ENCODE measurements around the gene CNBP.
A peak's percentile ranks its signal among the peaks of the same experiment; 100 is the strongest.

CNBP gene

GRCh38 chr3:129130291-129130813, 53.3 kb downstream of the CNBP start:
- H3K4me3 ChIP-seq (ENCODE audit: control insufficient read depth, low read depth, low read length) = no peak overlapping the region
- no peak for TF ChIP-seq CTCF (IDR thresholded peaks at IDR 0.05; ENCODE audit: control insufficient read depth, insufficient read depth, low read depth, low read length, missing control alignments)
- no peak for DNase-seq (ENCODE audit: low read depth)

GRCh38 chr3:129128357-129129155, 55.1 kb downstream of the CNBP start:
- no peak for DNase-seq (ENCODE audit: low read depth)
- H3K4me3 ChIP-seq (ENCODE audit: control insufficient read depth, low read depth, low read length) = no peak overlapping the region
- no peak for TF ChIP-seq CTCF (IDR thresholded peaks at IDR 0.05; ENCODE audit: control insufficient read depth, insufficient read depth, low read depth, low read length, missing control alignments)

- TF ChIP-seq CTCF (IDR thresholded peaks at IDR 0.05; ENCODE audit: control insufficient read depth, insufficient read depth, low read depth, low read length, missing control alignments) = no peak
- no peak for DNase-seq (ENCODE audit: low read depth)
- H3K4me3 ChIP-seq (ENCODE audit: control insufficient read depth, low read depth, low read length) = no peak overlapping the region
Measured at GRCh38 chr3:129126726-129127280, 56.9 kb downstream of the CNBP start.

- H3K4me3 ChIP-seq (ENCODE audit: control insufficient read depth, low read depth, low read length) = no peak overlapping the region
- TF ChIP-seq CTCF (IDR thresholded peaks at IDR 0.05; ENCODE audit: control insufficient read depth, insufficient read depth, low read depth, low read length, missing control alignments) = no peak
- no peak for DNase-seq (ENCODE audit: low read depth)
Measured at GRCh38 chr3:129123314-129124060, 60.2 kb downstream of the CNBP start.

GRCh38 chr3:129122412-129123011, 61.2 kb downstream of the CNBP start:
- no peak for DNase-seq (ENCODE audit: low read depth)
- TF ChIP-seq CTCF (IDR thresholded peaks at IDR 0.05; ENCODE audit: control insufficient read depth, insufficient read depth, low read depth, low read length, missing control alignments) = no peak
- H3K4me3 ChIP-seq (ENCODE audit: control insufficient read depth, low read depth, low read length) = no peak overlapping the region

- no peak for DNase-seq (ENCODE audit: low read depth)
- TF ChIP-seq CTCF (IDR thresholded peaks at IDR 0.05; ENCODE audit: control insufficient read depth, insufficient read depth, low read depth, low read length, missing control alignments) = no peak
- H3K4me3 ChIP-seq (ENCODE audit: control insufficient read depth, low read depth, low read length) = peak within 1 kb of the TSS; percentile 84
Measured at GRCh38 chr3:129121792-129122411, 61.8 kb downstream of the CNBP start, which contains the start of gene RAB43. RAB43 (minus strand) TSS chr3:129121804; CDS start chr3:129121489, 315 bp downstream.

Data from AG09309 (cell line).